ENCODE results near the gene HMCN2.

DNA sequence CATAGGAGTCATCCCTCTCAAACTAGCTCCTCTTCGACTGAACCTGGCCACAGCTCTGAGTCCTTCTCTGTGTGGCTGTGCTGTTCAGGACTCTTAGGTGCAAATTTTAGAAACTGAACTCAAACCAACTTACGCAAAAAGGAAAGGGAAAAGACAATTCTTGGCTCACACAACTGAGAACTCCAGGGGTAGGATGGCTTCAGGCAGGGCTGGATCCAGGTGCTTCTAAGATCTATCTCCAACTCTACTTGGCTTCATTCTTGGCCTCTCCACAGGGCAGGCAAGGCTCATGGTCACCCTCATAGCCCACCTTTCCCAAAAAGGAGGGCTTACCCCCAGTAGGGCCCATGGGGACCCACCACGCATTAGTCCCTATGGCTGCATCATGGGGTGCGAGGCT is 187.3 kb downstream of the HMCN2 start:
- no peak for TF ChIP-seq MAX (IDR thresholded peaks at IDR 0.05; ENCODE audit: insufficient read depth, insufficient read length)
- TF ChIP-seq, protein P1, sequence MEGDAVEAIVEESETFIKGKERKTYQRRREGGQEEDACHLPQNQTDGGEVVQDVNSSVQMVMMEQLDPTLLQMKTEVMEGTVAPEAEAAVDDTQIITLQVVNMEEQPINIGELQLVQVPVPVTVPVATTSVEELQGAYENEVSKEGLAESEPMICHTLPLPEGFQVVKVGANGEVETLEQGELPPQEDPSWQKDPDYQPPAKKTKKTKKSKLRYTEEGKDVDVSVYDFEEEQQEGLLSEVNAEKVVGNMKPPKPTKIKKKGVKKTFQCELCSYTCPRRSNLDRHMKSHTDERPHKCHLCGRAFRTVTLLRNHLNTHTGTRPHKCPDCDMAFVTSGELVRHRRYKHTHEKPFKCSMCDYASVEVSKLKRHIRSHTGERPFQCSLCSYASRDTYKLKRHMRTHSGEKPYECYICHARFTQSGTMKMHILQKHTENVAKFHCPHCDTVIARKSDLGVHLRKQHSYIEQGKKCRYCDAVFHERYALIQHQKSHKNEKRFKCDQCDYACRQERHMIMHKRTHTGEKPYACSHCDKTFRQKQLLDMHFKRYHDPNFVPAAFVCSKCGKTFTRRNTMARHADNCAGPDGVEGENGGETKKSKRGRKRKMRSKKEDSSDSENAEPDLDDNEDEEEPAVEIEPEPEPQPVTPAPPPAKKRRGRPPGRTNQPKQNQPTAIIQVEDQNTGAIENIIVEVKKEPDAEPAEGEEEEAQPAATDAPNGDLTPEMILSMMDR (IDR thresholded peaks at IDR 0.05; ENCODE audit: extremely low read depth in 1 of 2, insufficient read depth in 1 of 2, low read depth in 1 of 2, low read length in 2 of 2) = no peak
- no peak for TF ChIP-seq POLR2AphosphoS5 (IDR thresholded peaks at IDR 0.05; ENCODE audit: insufficient read depth, low read depth, low read length)
- no peak for TF ChIP-seq GATA2 (IDR thresholded peaks at IDR 0.05; ENCODE audit: insufficient read depth, insufficient read length, low read depth, low read length)
- no peak for TF ChIP-seq EZH2 (IDR thresholded peaks at IDR 0.05; ENCODE audit: borderline replicate concordance, low read depth, low read length, severe bottlenecking)
- TF ChIP-seq JUN (IDR thresholded peaks at IDR 0.05; ENCODE audit: borderline replicate concordance, insufficient read depth, insufficient read length, low read depth) = no peak
- no peak for TF ChIP-seq POLR2A (IDR thresholded peaks at IDR 0.05; ENCODE audit: low read depth, low read length)
- TF ChIP-seq MYC (IDR thresholded peaks at IDR 0.05; ENCODE audit: low read depth, low read length) = no peak
- TF ChIP-seq FOS (IDR thresholded peaks at IDR 0.05; ENCODE audit: borderline replicate concordance, insufficient read depth, low read length) = no peak
